ENCODE measurements around the gene CNBD2. TPM values are rescaled to one million over a fixed set of nuclear protein-coding genes. Genes with fewer than 3 reads are reported as not detected.

Gene CNBD2
- total RNA-seq, 2 donors from 2014 or later: 1.0 to 4.0 TPM

GRCh38 chr20:35979544-35979943 lies 11.2 kb downstream of the CNBD2 start:
- no peaks in the 10 kb centered on the region for H3K36me3 ChIP-seq
- no peak for TF ChIP-seq CTCF (IDR thresholded peaks at IDR 0.05)
- H3K9me3 ChIP-seq: no peaks in the 10 kb centered on the region
- no peak overlapping the region for H3K27ac ChIP-seq
- no peaks in the 10 kb centered on the region for H3K27me3 ChIP-seq
- no peak overlapping the region for H3K4me3 ChIP-seq
- H3K4me1 ChIP-seq: no peaks in the 10 kb centered on the region
- DNase-seq (ENCODE audit: low spot score): no peak

- TF ChIP-seq CTCF (IDR thresholded peaks at IDR 0.05): no peak
- DNase-seq (ENCODE audit: low spot score): no peak
- no peaks in the 10 kb centered on the region for H3K4me1 ChIP-seq
- no peaks in the 10 kb centered on the region for H3K27me3 ChIP-seq
- H3K4me3 ChIP-seq: no peak overlapping the region
- H3K9me3 ChIP-seq: no peaks in the 10 kb centered on the region
- H3K36me3 ChIP-seq: no peaks in the 10 kb centered on the region
- no peak overlapping the region for H3K27ac ChIP-seq
Observed at GRCh38 chr20:35981969-35982368, 13.6 kb downstream of the CNBD2 start.

- Histone ChIP-seq H3K36me3 (no peaks in the 10 kb centered on the region), H3K4me1 (no peaks in the 10 kb centered on the region), H3K4me3 (no peak overlapping the region), H3K27me3 (no peaks in the 10 kb centered on the region), H3K27ac (no peak overlapping the region), H3K9me3 (no peaks in the 10 kb centered on the region)
- DNase-seq (ENCODE audit: low spot score): no peak
- TF ChIP-seq CTCF (IDR thresholded peaks at IDR 0.05): no peak
Observed at GRCh38 chr20:35984382-35984781, 16.0 kb downstream of the CNBD2 start.

- H3K4me3 ChIP-seq: no peak overlapping the region
- TF ChIP-seq CTCF (IDR thresholded peaks at IDR 0.05): no peak
- no peak for DNase-seq (ENCODE audit: low spot score)
- no peak overlapping the region for H3K27ac ChIP-seq
- H3K4me1 ChIP-seq: no peaks in the 10 kb centered on the region
- H3K27me3 ChIP-seq: no peaks in the 10 kb centered on the region
- no peaks in the 10 kb centered on the region for H3K9me3 ChIP-seq
- H3K36me3 ChIP-seq: no peaks in the 10 kb centered on the region
Observed at GRCh38 chr20:35985806-35986205, 17.4 kb downstream of the CNBD2 start.

GRCh38 chr20:35988910-35989463 lies 20.6 kb downstream of the CNBD2 start:
- no peak overlapping the region for H3K4me3 ChIP-seq
- no peak for DNase-seq (ENCODE audit: low spot score)
- H3K36me3 ChIP-seq: no peaks in the 10 kb centered on the region
- TF ChIP-seq CTCF (IDR thresholded peaks at IDR 0.05): no peak
- no peaks in the 10 kb centered on the region for H3K4me1 ChIP-seq
- no peaks in the 10 kb centered on the region for H3K9me3 ChIP-seq
- H3K27ac ChIP-seq: no peak overlapping the region
- H3K27me3 ChIP-seq: no peaks in the 10 kb centered on the region

GRCh38 chr20:35991142-35991771 lies 22.9 kb downstream of the CNBD2 start:
- TF ChIP-seq CTCF (IDR thresholded peaks at IDR 0.05): peak in 1 of 2 donors; percentile 53
- Histone ChIP-seq H3K27ac (no peak overlapping the region), H3K36me3 (no peaks in the 10 kb centered on the region), H3K4me3 (no peak overlapping the region), H3K27me3 (no peaks in the 10 kb centered on the region), H3K4me1 (no peaks in the 10 kb centered on the region), H3K9me3 (no peaks in the 10 kb centered on the region)
- no peak for DNase-seq (ENCODE audit: low spot score)
